ENCODE measurements around the gene FAM228A.
"Not testable (repeated sequence)": the region's sequence is repeated elsewhere in the genome, so short reads cannot be mapped to it uniquely, and the experiment has no call there.

FAM228A gene

GRCh38 chr2:24164416-24164973 lies 10.4 kb upstream of the FAM228A start:
- FAIRE-seq (peak; percentile 53), DNase-seq (ENCODE audit: insufficient read length) (peak; percentile 50)
- TF ChIP-seq TAF1 (IDR thresholded peaks at IDR 0.05; ENCODE audit: borderline replicate concordance, low read depth, low read length) = 0 out of 2 replicates have a peak, but pooled peaks have one; percentile 14
- TF ChIP-seq POLR2A (IDR thresholded peaks at IDR 0.05; ENCODE audit: low read depth, low read length) = no peak
- no peak for TF ChIP-seq POLR2AphosphoS5 (IDR thresholded peaks at IDR 0.05; ENCODE audit: low read depth, low read length)

- FAIRE-seq (no peak), DNase-seq (ENCODE audit: insufficient read length) (no peak)
- no peak for TF ChIP-seq POLR2AphosphoS5 (IDR thresholded peaks at IDR 0.05; ENCODE audit: low read depth, low read length)
- TF ChIP-seq POLR2A (IDR thresholded peaks at IDR 0.05; ENCODE audit: low read depth, low read length) = no peak
- TF ChIP-seq TAF1 (IDR thresholded peaks at IDR 0.05; ENCODE audit: borderline replicate concordance, low read depth, low read length) = no peak
Observed at GRCh38 chr2:24169023-24169422, 5.8 kb upstream of the FAM228A start.

- DNase-seq (ENCODE audit: insufficient read length) (no peak), FAIRE-seq (no peak)
- TF ChIP-seq POLR2A (IDR thresholded peaks at IDR 0.05; ENCODE audit: low read depth, low read length) = no peak
- no peak for TF ChIP-seq POLR2AphosphoS5 (IDR thresholded peaks at IDR 0.05; ENCODE audit: low read depth, low read length)
- no peak for TF ChIP-seq TAF1 (IDR thresholded peaks at IDR 0.05; ENCODE audit: borderline replicate concordance, low read depth, low read length)
Observed at GRCh38 chr2:24175631-24176187, 856 bp downstream of the FAM228A start.

GRCh38 chr2:24176326-24176725 lies 1.5 kb downstream of the FAM228A start:
- DNase-seq (ENCODE audit: insufficient read length) = no peak
- TF ChIP-seq POLR2A (IDR thresholded peaks at IDR 0.05; ENCODE audit: low read depth, low read length) (no peak), TAF1 (IDR thresholded peaks at IDR 0.05; ENCODE audit: borderline replicate concordance, low read depth, low read length) (no peak), POLR2AphosphoS5 (IDR thresholded peaks at IDR 0.05; ENCODE audit: low read depth, low read length) (no peak)
- no peak for FAIRE-seq

- FAIRE-seq (no peak), DNase-seq (ENCODE audit: insufficient read length) (no peak)
- TF ChIP-seq TAF1 (IDR thresholded peaks at IDR 0.05; ENCODE audit: borderline replicate concordance, low read depth, low read length) (no peak), POLR2AphosphoS5 (IDR thresholded peaks at IDR 0.05; ENCODE audit: low read depth, low read length) (no peak), POLR2A (IDR thresholded peaks at IDR 0.05; ENCODE audit: low read depth, low read length) (no peak)
Observed at GRCh38 chr2:24179683-24180082, 4.8 kb downstream of the FAM228A start.

- TF ChIP-seq POLR2A (IDR thresholded peaks at IDR 0.05; ENCODE audit: low read depth, low read length) (no peak), TAF1 (IDR thresholded peaks at IDR 0.05; ENCODE audit: borderline replicate concordance, low read depth, low read length) (no peak), POLR2AphosphoS5 (IDR thresholded peaks at IDR 0.05; ENCODE audit: low read depth, low read length) (no peak)
- no peak for DNase-seq (ENCODE audit: insufficient read length)
- no peak for FAIRE-seq
Observed at GRCh38 chr2:24181849-24182248, 7.0 kb downstream of the FAM228A start.

GRCh38 chr2:24182507-24182906 lies 7.7 kb downstream of the FAM228A start:
- no peak for TF ChIP-seq POLR2A (IDR thresholded peaks at IDR 0.05; ENCODE audit: low read depth, low read length)
- TF ChIP-seq TAF1 (IDR thresholded peaks at IDR 0.05; ENCODE audit: borderline replicate concordance, low read depth, low read length) = no peak
- TF ChIP-seq POLR2AphosphoS5 (IDR thresholded peaks at IDR 0.05; ENCODE audit: low read depth, low read length) = no peak
- FAIRE-seq = no peak
- DNase-seq (ENCODE audit: insufficient read length) = no peak

GRCh38 chr2:24183366-24184069 lies 8.7 kb downstream of the FAM228A start:
- TF ChIP-seq POLR2A (IDR thresholded peaks at IDR 0.05; ENCODE audit: low read depth, low read length) (no peak), POLR2AphosphoS5 (IDR thresholded peaks at IDR 0.05; ENCODE audit: low read depth, low read length) (no peak), TAF1 (IDR thresholded peaks at IDR 0.05; ENCODE audit: borderline replicate concordance, low read depth, low read length) (no peak)
- DNase-seq (ENCODE audit: insufficient read length) (no peak), FAIRE-seq (no peak)

- DNase-seq (ENCODE audit: insufficient read length) (no peak), FAIRE-seq (no peak)
- TF ChIP-seq TAF1 (IDR thresholded peaks at IDR 0.05; ENCODE audit: borderline replicate concordance, low read depth, low read length) (no peak), POLR2A (IDR thresholded peaks at IDR 0.05; ENCODE audit: low read depth, low read length) (no peak), POLR2AphosphoS5 (IDR thresholded peaks at IDR 0.05; ENCODE audit: low read depth, low read length) (no peak)
Observed at GRCh38 chr2:24189551-24189950, 14.7 kb downstream of the FAM228A start.

GRCh38 chr2:24190503-24190902 lies 15.7 kb downstream of the FAM228A start:
- no peak for TF ChIP-seq POLR2AphosphoS5 (IDR thresholded peaks at IDR 0.05; ENCODE audit: low read depth, low read length)
- FAIRE-seq (no peak), DNase-seq (ENCODE audit: insufficient read length) (no peak)

GRCh38 chr2:24191156-24191555 lies 16.3 kb downstream of the FAM228A start:
- no peak for FAIRE-seq
- DNase-seq (ENCODE audit: insufficient read length) = no peak
- TF ChIP-seq TAF1 (IDR thresholded peaks at IDR 0.05; ENCODE audit: borderline replicate concordance, low read depth, low read length) (no peak), POLR2A (IDR thresholded peaks at IDR 0.05; ENCODE audit: low read depth, low read length) (no peak), POLR2AphosphoS5 (IDR thresholded peaks at IDR 0.05; ENCODE audit: low read depth, low read length) (no peak)

GRCh38 chr2:24191848-24192247 lies 17.0 kb downstream of the FAM228A start:
- TF ChIP-seq POLR2A (IDR thresholded peaks at IDR 0.05; ENCODE audit: low read depth, low read length) = no peak
- TF ChIP-seq TAF1 (IDR thresholded peaks at IDR 0.05; ENCODE audit: borderline replicate concordance, low read depth, low read length) = no peak
- TF ChIP-seq POLR2AphosphoS5 (IDR thresholded peaks at IDR 0.05; ENCODE audit: low read depth, low read length) = no peak

GRCh38 chr2:24197213-24197612 lies 22.4 kb downstream of the FAM228A start:
- not testable (repeated sequence) for FAIRE-seq; DNase-seq (ENCODE audit: insufficient read length)

More at GRCh38 chr2:24191848-24192247, 17.0 kb downstream of the FAM228A start:
- no peak for DNase-seq (ENCODE audit: insufficient read length)
- no peak for FAIRE-seq
